Measurements from ENCODE around the gene CDKN2A.

- no peak for TF ChIP-seq TAF1 (IDR thresholded peaks at IDR 0.05; ENCODE audit: low read depth, low read length)
- TF ChIP-seq POLR2A (IDR thresholded peaks at IDR 0.05; ENCODE audit: low read depth, low read length): no peak
- no peak for TF ChIP-seq POLR2AphosphoS5 (IDR thresholded peaks at IDR 0.05; ENCODE audit: low read depth, low read length)
- TF ChIP-seq SPI1 (IDR thresholded peaks at IDR 0.05; ENCODE audit: low read depth, low read length): no peak
- TF ChIP-seq PAX5 (IDR thresholded peaks at IDR 0.05; ENCODE audit: insufficient read depth, low read length, severe bottlenecking): no peak
These were observed 24.0 kb downstream of the CDKN2A start for GRCh38 chr9:21969951-21970799.

Measured in GM12891 (cell line).